HepG2 (cell line): ENCODE results near the gene NPW. TPM values are rescaled to one million over a fixed set of nuclear protein-coding genes. Genes with fewer than 3 reads are reported as not detected.

Source experiments
- ZNF605 ChIP-seq: sonication (generic); formaldehyde crosslinking; IDR thresholded peaks from 2 replicates; pipeline ENCODE4 v1.8.0; 2022; ENCODE audit warnings: mild to moderate bottlenecking, missing genetic modification reagents
- polyA plus RNA-seq, 8 experiments: library from polyadenylated mRNA; depleted of rRNA in 3 of 8; stranded (reverse) in 7 of 8; unstranded in 1 of 8; fragments of >200 nt; fragmentation: Illumina TruSeq in 4 of 8; extraction: Trizol in 4 of 8; gene quantifications; 2 replicates each; pipeline versions ENCODE4 v1.2.1 to v1.2.3, GENCODE V29; 2011 to 2016; ENCODE audit warnings: low read depth in 4 of 8, missing spikeins in 1 of 8, mixed read lengths in 1 of 8; ENCODE audit not compliant: insufficient read depth in 1 of 8
- small RNA-seq, 3 experiments: library from RNA; depleted of rRNA; stranded (forward); fragments of <200 nt; gene quantifications; one replicate each; pipeline ENCODE3, GENCODE V24; 2012; ENCODE audit warnings: low read depth in 2 of 3, low replicate concordance in 1 of 3; ENCODE audit not compliant: insufficient read length in 3 of 3, insufficient read depth in 2 of 3
- total RNA-seq, 5 experiments: library from RNA; depleted of rRNA; stranded (reverse); fragments of >200 nt; fragmentation: Illumina TruSeq; extraction: Trizol; gene quantifications; 2 replicates each; pipeline ENCODE4 v1.2.3, GENCODE V29; 2016; ENCODE audit warnings: low read depth in 1 of 5
- TF ChIP-seq, protein P1 (sequence below): sonication (generic); formaldehyde crosslinking; IDR thresholded peaks from 2 replicates; pipeline ENCODE4 v1.4.0; 2020; ENCODE audit warnings: missing genetic modification reagents

Gene NPW
- total and polyA plus RNA-seq, 2 of the 13 experiments (the other 11 are each of a cell fraction or from before 2014, with no cell fraction given) = 0.24 to 0.97 TPM

DNA sequence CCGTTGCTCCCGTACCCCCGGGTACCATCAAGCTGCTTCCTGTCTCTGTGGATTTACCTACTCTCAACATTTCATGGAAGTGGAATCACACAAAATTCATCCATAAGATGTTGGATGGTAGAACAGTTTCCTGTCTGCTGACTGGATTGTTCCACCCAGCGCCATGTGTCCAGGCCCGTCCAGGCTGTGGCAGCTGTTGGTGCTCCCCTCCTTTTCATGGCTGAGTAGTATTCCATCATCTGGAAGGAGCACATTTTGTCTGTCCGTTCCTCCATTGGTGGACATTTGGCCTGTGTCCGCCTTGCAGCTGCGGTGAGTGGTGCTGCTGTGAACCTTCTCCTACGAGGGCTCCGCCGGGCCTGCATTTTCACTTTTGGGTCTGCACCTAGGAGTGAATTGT, 46.6 kb downstream of the NPW start (continued):
- TF ChIP-seq, protein P1, sequence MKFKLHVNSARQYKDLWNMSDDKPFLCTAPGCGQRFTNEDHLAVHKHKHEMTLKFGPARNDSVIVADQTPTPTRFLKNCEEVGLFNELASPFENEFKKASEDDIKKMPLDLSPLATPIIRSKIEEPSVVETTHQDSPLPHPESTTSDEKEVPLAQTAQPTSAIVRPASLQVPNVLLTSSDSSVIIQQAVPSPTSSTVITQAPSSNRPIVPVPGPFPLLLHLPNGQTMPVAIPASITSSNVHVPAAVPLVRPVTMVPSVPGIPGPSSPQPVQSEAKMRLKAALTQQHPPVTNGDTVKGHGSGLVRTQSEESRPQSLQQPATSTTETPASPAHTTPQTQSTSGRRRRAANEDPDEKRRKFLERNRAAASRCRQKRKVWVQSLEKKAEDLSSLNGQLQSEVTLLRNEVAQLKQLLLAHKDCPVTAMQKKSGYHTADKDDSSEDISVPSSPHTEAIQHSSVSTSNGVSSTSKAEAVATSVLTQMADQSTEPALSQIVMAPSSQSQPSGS (CRISPR knock-in tag) = no peak
- TF ChIP-seq ZNF605 (CRISPR knock-in tag) = no peak

Small RNA genes within 50 kb of the gene (small RNA-seq; reads per million reads assigned to genes)
- gene AC005363.2 = 0 reads per million in 3 experiments
- gene RN7SL219P = 0 reads per million in 3 experiments

Other genes starting within 250 kb of the NPW start
Only the 30 nearest of the 34 such genes appear.
- gene SPSB3, start 237.2 kb upstream of the NPW start, total RNA-seq (2016; rRNA removed; fragmentation: Illumina TruSeq; extraction: Trizol) = 8.2 and 13.2 TPM in 2 replicates
- gene SPSB3, start 237.2 kb upstream of the NPW start, polyA plus RNA-seq (2011; rRNA removed) = 21.9 and 26.7 TPM in 2 replicates
- 43.8 and 61.5 TPM in 2 replicates for gene NUBP2, start 236.8 kb upstream of the NPW start, total RNA-seq (2016; rRNA removed; fragmentation: Illumina TruSeq; extraction: Trizol)
- gene NUBP2, start 236.8 kb upstream of the NPW start, polyA plus RNA-seq (2011; rRNA removed) = 25.7 and 33.5 TPM in 2 replicates
- 0.81 and 2.4 TPM in 2 replicates for gene IGFALS, start 226.1 kb upstream of the NPW start, total RNA-seq (2016; rRNA removed; fragmentation: Illumina TruSeq; extraction: Trizol)
- 0.34 and 0.95 TPM in 2 replicates for gene IGFALS, start 226.1 kb upstream of the NPW start, polyA plus RNA-seq (2011; rRNA removed)
- 55.6 and 70.4 TPM in 2 replicates for gene HAGH, start 193.0 kb upstream of the NPW start, total RNA-seq (2016; rRNA removed; fragmentation: Illumina TruSeq; extraction: Trizol)
- gene HAGH, start 193.0 kb upstream of the NPW start, polyA plus RNA-seq (2011; rRNA removed) = 95.4 and 110 TPM in 2 replicates
- 45.3 and 55.1 TPM in 2 replicates for gene FAHD1, start 192.6 kb upstream of the NPW start, total RNA-seq (2016; rRNA removed; fragmentation: Illumina TruSeq; extraction: Trizol)
- 39.0 and 45.0 TPM in 2 replicates for gene FAHD1, start 192.6 kb upstream of the NPW start, polyA plus RNA-seq (2011; rRNA removed)
- not detected in 2 replicates for gene MEIOB, start 147.6 kb upstream of the NPW start, total RNA-seq (2016; rRNA removed; fragmentation: Illumina TruSeq; extraction: Trizol)
- 0.05 and 0.17 TPM in 2 replicates for gene MEIOB, start 147.6 kb upstream of the NPW start, polyA plus RNA-seq (2011; rRNA removed)
- not detected in 2 replicates for gene HS3ST6, start 101.4 kb upstream of the NPW start, total RNA-seq (2016; rRNA removed; fragmentation: Illumina TruSeq; extraction: Trizol)
- not detected in 2 replicates for gene HS3ST6, start 101.4 kb upstream of the NPW start, polyA plus RNA-seq (2011; rRNA removed)
- 32.1 and 49.0 TPM in 2 replicates for gene MSRB1, start 76.6 kb upstream of the NPW start, total RNA-seq (2016; rRNA removed; fragmentation: Illumina TruSeq; extraction: Trizol)
- gene MSRB1, start 76.6 kb upstream of the NPW start, polyA plus RNA-seq (2011; rRNA removed) = 75.4 and 84.2 TPM in 2 replicates
- not detected in 2 replicates for gene RPL3L, start 65.1 kb upstream of the NPW start, total RNA-seq (2016; rRNA removed; fragmentation: Illumina TruSeq; extraction: Trizol)
- gene RPL3L, start 65.1 kb upstream of the NPW start, polyA plus RNA-seq (2011; rRNA removed) = 0.17 and 0.30 TPM in 2 replicates
- gene NDUFB10, start 60.2 kb upstream of the NPW start, total RNA-seq (2016; rRNA removed; fragmentation: Illumina TruSeq; extraction: Trizol) = 143 and 157 TPM in 2 replicates
- gene NDUFB10, start 60.2 kb upstream of the NPW start, polyA plus RNA-seq (2011; rRNA removed) = 68.6 and 73.7 TPM in 2 replicates
- gene RPS2, start 55.0 kb upstream of the NPW start, total RNA-seq (2016; rRNA removed; fragmentation: Illumina TruSeq; extraction: Trizol) = 1,908 and 1,988 TPM in 2 replicates
- gene RPS2, start 55.0 kb upstream of the NPW start, polyA plus RNA-seq (2011; rRNA removed) = 4,513 and 4,514 TPM in 2 replicates
- not detected in 2 replicates for gene RNF151, start 52.9 kb upstream of the NPW start, total RNA-seq (2016; rRNA removed; fragmentation: Illumina TruSeq; extraction: Trizol)
- gene RNF151, start 52.9 kb upstream of the NPW start, polyA plus RNA-seq (2011; rRNA removed) = not detected in 2 replicates
- 31.2 and 38.0 TPM in 2 replicates for gene TBL3, start 47.7 kb upstream of the NPW start, total RNA-seq (2016; rRNA removed; fragmentation: Illumina TruSeq; extraction: Trizol)
- 16.8 and 24.9 TPM in 2 replicates for gene TBL3, start 47.7 kb upstream of the NPW start, polyA plus RNA-seq (2011; rRNA removed)
- gene NOXO1, start 38.3 kb upstream of the NPW start, total RNA-seq (2016; rRNA removed; fragmentation: Illumina TruSeq; extraction: Trizol) = 0.21 and 1.4 TPM in 2 replicates
- 0.69 and 1.4 TPM in 2 replicates for gene NOXO1, start 38.3 kb upstream of the NPW start, polyA plus RNA-seq (2011; rRNA removed)
- 68.3 and 71.7 TPM in 2 replicates for gene GFER, start 35.6 kb upstream of the NPW start, total RNA-seq (2016; rRNA removed; fragmentation: Illumina TruSeq; extraction: Trizol)
- gene GFER, start 35.6 kb upstream of the NPW start, polyA plus RNA-seq (2011; rRNA removed) = 28.6 and 35.9 TPM in 2 replicates
- 0.58 and 0.97 TPM in 2 replicates for gene SYNGR3, start 29.8 kb upstream of the NPW start, total RNA-seq (2016; rRNA removed; fragmentation: Illumina TruSeq; extraction: Trizol)
- 5.7 and 7.4 TPM in 2 replicates for gene SYNGR3, start 29.8 kb upstream of the NPW start, polyA plus RNA-seq (2011; rRNA removed)
- gene ZNF598, start 10.0 kb upstream of the NPW start, total RNA-seq (2016; rRNA removed; fragmentation: Illumina TruSeq; extraction: Trizol) = 9.5 and 13.5 TPM in 2 replicates
- gene ZNF598, start 10.0 kb upstream of the NPW start, polyA plus RNA-seq (2011; rRNA removed) = 14.2 and 17.6 TPM in 2 replicates
- 15.8 and 23.7 TPM in 2 replicates for gene NHERF2, start 7.1 kb downstream of the NPW start, total RNA-seq (2016; rRNA removed; fragmentation: Illumina TruSeq; extraction: Trizol)
- 39.3 and 47.2 TPM in 2 replicates for gene NHERF2, start 7.1 kb downstream of the NPW start, polyA plus RNA-seq (2011; rRNA removed)
- gene NTHL1, start 28.0 kb downstream of the NPW start, total RNA-seq (2016; rRNA removed; fragmentation: Illumina TruSeq; extraction: Trizol) = 64.8 and 64.9 TPM in 2 replicates
- 47.5 and 55.6 TPM in 2 replicates for gene NTHL1, start 28.0 kb downstream of the NPW start, polyA plus RNA-seq (2011; rRNA removed)
- gene TSC2, start 28.2 kb downstream of the NPW start, total RNA-seq (2016; rRNA removed; fragmentation: Illumina TruSeq; extraction: Trizol) = 10.3 and 19.6 TPM in 2 replicates
- 40.4 and 44.6 TPM in 2 replicates for gene TSC2, start 28.2 kb downstream of the NPW start, polyA plus RNA-seq (2011; rRNA removed)
- gene PKD1, start 116.1 kb downstream of the NPW start, total RNA-seq (2016; rRNA removed; fragmentation: Illumina TruSeq; extraction: Trizol) = 9.1 and 22.1 TPM in 2 replicates
- gene PKD1, start 116.1 kb downstream of the NPW start, polyA plus RNA-seq (2011; rRNA removed) = 23.0 and 40.7 TPM in 2 replicates
- 0.45 and 0.86 TPM in 2 replicates for gene RAB26, start 128.8 kb downstream of the NPW start, total RNA-seq (2016; rRNA removed; fragmentation: Illumina TruSeq; extraction: Trizol)
- 3.6 and 3.7 TPM in 2 replicates for gene RAB26, start 128.8 kb downstream of the NPW start, polyA plus RNA-seq (2011; rRNA removed)
- 40.3 and 47.9 TPM in 2 replicates for gene TRAF7, start 136.0 kb downstream of the NPW start, total RNA-seq (2016; rRNA removed; fragmentation: Illumina TruSeq; extraction: Trizol)
- 65.6 and 67.9 TPM in 2 replicates for gene TRAF7, start 136.0 kb downstream of the NPW start, polyA plus RNA-seq (2011; rRNA removed)
- 1.2 and 1.4 TPM in 2 replicates for gene CASKIN1, start 176.8 kb downstream of the NPW start, total RNA-seq (2016; rRNA removed; fragmentation: Illumina TruSeq; extraction: Trizol)
- 2.2 and 9.4 TPM in 2 replicates for gene CASKIN1, start 176.8 kb downstream of the NPW start, polyA plus RNA-seq (2011; rRNA removed)
- gene MLST8, start 185.7 kb downstream of the NPW start, total RNA-seq (2016; rRNA removed; fragmentation: Illumina TruSeq; extraction: Trizol) = 25.2 and 30.8 TPM in 2 replicates
- 70.9 and 72.7 TPM in 2 replicates for gene MLST8, start 185.7 kb downstream of the NPW start, polyA plus RNA-seq (2011; rRNA removed)
- 1.7 and 5.8 TPM in 2 replicates for gene BRICD5, start 191.1 kb downstream of the NPW start, total RNA-seq (2016; rRNA removed; fragmentation: Illumina TruSeq; extraction: Trizol)
- 1.6 and 2.0 TPM in 2 replicates for gene BRICD5, start 191.1 kb downstream of the NPW start, polyA plus RNA-seq (2011; rRNA removed)
- 15.6 and 18.3 TPM in 2 replicates for gene PGP, start 195.1 kb downstream of the NPW start, total RNA-seq (2016; rRNA removed; fragmentation: Illumina TruSeq; extraction: Trizol)
- 7.3 and 8.4 TPM in 2 replicates for gene PGP, start 195.1 kb downstream of the NPW start, polyA plus RNA-seq (2011; rRNA removed)
- gene E4F1, start 203.8 kb downstream of the NPW start, total RNA-seq (2016; rRNA removed; fragmentation: Illumina TruSeq; extraction: Trizol) = 10.3 and 19.5 TPM in 2 replicates
- gene E4F1, start 203.8 kb downstream of the NPW start, polyA plus RNA-seq (2011; rRNA removed) = 13.8 and 17.2 TPM in 2 replicates
- 0.11 and 0.44 TPM in 2 replicates for gene DNASE1L2, start 216.7 kb downstream of the NPW start, total RNA-seq (2016; rRNA removed; fragmentation: Illumina TruSeq; extraction: Trizol)
- 0.50 and 1.2 TPM in 2 replicates for gene DNASE1L2, start 216.7 kb downstream of the NPW start, polyA plus RNA-seq (2011; rRNA removed)
- 73.8 and 82.0 TPM in 2 replicates for gene ECI1, start 231.8 kb downstream of the NPW start, total RNA-seq (2016; rRNA removed; fragmentation: Illumina TruSeq; extraction: Trizol)
- gene ECI1, start 231.8 kb downstream of the NPW start, polyA plus RNA-seq (2011; rRNA removed) = 102 and 117 TPM in 2 replicates